HG02970 (cell line): ENCODE measurements around the gene MT1F.
"Not testable (repeated sequence)": the region's sequence is repeated elsewhere in the genome, so short reads cannot be mapped to it uniquely, and the experiment has no call there.

Experiments
- ATAC-seq: cut with Tn5 transposase; IDR thresholded peaks from one replicate; pipeline ENCODE4 v1.9.1; 2021; ENCODE audit warnings: mild to moderate bottlenecking, moderate library complexity, moderate number of reproducible peaks; ENCODE audit not compliant: unreplicated experiment, low FRiP score

The MT1F gene

GRCh38 chr16:56641166-56641565 is 16.6 kb upstream of the MT1F start:
- no peak for ATAC-seq

- ATAC-seq, result no peak
Measured at GRCh38 chr16:56643080-56643778, 14.5 kb upstream of the MT1F start.

GRCh38 chr16:56643833-56644232 is 13.9 kb upstream of the MT1F start:
- ATAC-seq, result no peak

- ATAC-seq, result no peak
Measured at GRCh38 chr16:56645311-56645710, 12.4 kb upstream of the MT1F start.

GRCh38 chr16:56645838-56646237 is 11.9 kb upstream of the MT1F start:
- ATAC-seq, result no peak

- no peak for ATAC-seq
Measured at GRCh38 chr16:56647641-56648431, 9.9 kb upstream of the MT1F start.

- ATAC-seq, result no peak
Measured at GRCh38 chr16:56649271-56649670, 8.5 kb upstream of the MT1F start.

GRCh38 chr16:56649820-56650219 is 7.9 kb upstream of the MT1F start:
- ATAC-seq, result no peak

GRCh38 chr16:56651586-56651985 is 6.2 kb upstream of the MT1F start, which contains the start of gene MT1B:
Gene MT1B (plus strand): TSS chr16:56651886. CDS start chr16:56651954, 68 bp downstream.
- no peak for ATAC-seq

GRCh38 chr16:56652600-56652999 is 5.2 kb upstream of the MT1F start:
- ATAC-seq, result no peak

- no peak for ATAC-seq
Measured at GRCh38 chr16:56653218-56653617, 4.5 kb upstream of the MT1F start.

- ATAC-seq, result no peak
Measured at GRCh38 chr16:56658327-56658875, 642 bp downstream of the MT1F start.

GRCh38 chr16:56662357-56663354 is 4.9 kb downstream of the MT1F start:
- ATAC-seq, result no peak

GRCh38 chr16:56664506-56664905 is 6.7 kb downstream of the MT1F start:
- ATAC-seq, result no peak

- ATAC-seq, result not testable (repeated sequence)
Measured at GRCh38 chr16:56665286-56666261, 7.8 kb downstream of the MT1F start.

- no peak for ATAC-seq
Measured at GRCh38 chr16:56667581-56668571, 10.1 kb downstream of the MT1F start, which contains the start of gene MT1G. Gene MT1G (minus strand): TSS chr16:56668065. CDS start chr16:56667993, 72 bp downstream.

- ATAC-seq, result no peak
Measured at GRCh38 chr16:56669005-56669839, 11.5 kb downstream of the MT1F start, which contains the start of gene MT1H. Gene MT1H (plus strand): TSS chr16:56669814. CDS start chr16:56669885, 71 bp downstream.
